Measurements from ENCODE around the gene FDX1.

Gene FDX1

GRCh38 chr11:110431674-110432073 lies 1.9 kb downstream of the FDX1 start:
- DNase-seq = peak; percentile 12

- peak; percentile 16 for DNase-seq
These were observed 3.1 kb downstream of the FDX1 start for GRCh38 chr11:110432713-110433392.

GRCh38 chr11:110433393-110434333 lies 3.9 kb downstream of the FDX1 start:
- peak; percentile 46 for DNase-seq

GRCh38 chr11:110434952-110435779 lies 5.4 kb downstream of the FDX1 start:
- peak; percentile 44 for DNase-seq

- DNase-seq = no peak
These were observed 6.3 kb downstream of the FDX1 start for GRCh38 chr11:110435780-110436717.

GRCh38 chr11:110438017-110438416 lies 8.3 kb downstream of the FDX1 start:
- no peak for DNase-seq

GRCh38 chr11:110445437-110445836 lies 15.7 kb downstream of the FDX1 start:
- no peak for DNase-seq

- DNase-seq = no peak
These were observed 16.3 kb downstream of the FDX1 start for GRCh38 chr11:110446061-110446460.

GRCh38 chr11:110446594-110446993 lies 16.8 kb downstream of the FDX1 start:
- no peak for DNase-seq

GRCh38 chr11:110447343-110447742 lies 17.6 kb downstream of the FDX1 start:
- no peak for DNase-seq

GRCh38 chr11:110447897-110448745 lies 18.4 kb downstream of the FDX1 start:
- DNase-seq = peak; percentile 28

GRCh38 chr11:110450246-110450645 lies 20.5 kb downstream of the FDX1 start:
- DNase-seq = no peak

- DNase-seq = no peak
These were observed 23.0 kb downstream of the FDX1 start for GRCh38 chr11:110452720-110453119.

- DNase-seq = no peak
These were observed 24.1 kb downstream of the FDX1 start for GRCh38 chr11:110453684-110454354.

GRCh38 chr11:110454609-110455008 lies 24.9 kb downstream of the FDX1 start:
- DNase-seq = no peak

GRCh38 chr11:110455718-110456117 lies 26.0 kb downstream of the FDX1 start:
- DNase-seq = no peak

- peak; percentile 26 for DNase-seq
These were observed 33.4 kb downstream of the FDX1 start for GRCh38 chr11:110463153-110463552.

GRCh38 chr11:110465231-110465630 lies 35.5 kb downstream of the FDX1 start:
- DNase-seq = no peak

- no peak for DNase-seq
These were observed 37.8 kb downstream of the FDX1 start for GRCh38 chr11:110467556-110467955.

- DNase-seq = no peak
These were observed 38.4 kb downstream of the FDX1 start for GRCh38 chr11:110468121-110468520.
